GM12878 (cell line): ENCODE data around the gene KCNE4. TPM values are rescaled to one million over a fixed set of nuclear protein-coding genes. Genes with fewer than 3 reads are reported as not detected.

Experiments
- ATAC-seq: fragments of 200-7000 bp; cut with Tn5 transposase; 3 replicates; pipeline ENCODE4 v1.9.1; 2020; ENCODE audit warnings: mild to moderate bottlenecking, moderate library complexity
- BruUV-seq: library from RNA; stranded (reverse); fragments of 400-500 nt; replicated peaks from 2 replicates; lab custom pipeline; 2021; lab: Mats Ljungman, UMichigan
- CTCF ChIA-PET: fragments of 300-600 bp; sonication (Branson Sonifier 250); formaldehyde crosslinking; extraction: SDS; loops from one replicate; lab custom pipeline; 2021; ENCODE audit warnings: inconsistent platforms; lab: Yijun Ruan, JAX
- POLR2A ChIA-PET: fragments of 350-600 bp; formaldehyde crosslinking; extraction: SDS; loops from one replicate; lab custom pipeline; 2021; ENCODE audit warnings: inconsistent platforms; lab: Charles Lee
- RAD21 ChIA-PET: fragments of 300-600 bp; sonication (Branson Sonifier 250); formaldehyde crosslinking; loops from one replicate; lab custom pipeline; 2023; ENCODE audit warnings: antibody characterized with exemption; ENCODE audit not compliant: unreplicated experiment; lab: Charles Lee
- SMC1A ChIA-PET: fragments of 300-600 bp; sonication (Branson Sonifier 250); formaldehyde crosslinking; loops from one replicate; lab custom pipeline; 2023; ENCODE audit not compliant: unreplicated experiment, uncharacterized antibody; lab: Charles Lee
- DNase-seq: peaks from one replicate; pipeline ENCODE4 v3.0.0-alpha.2; 2011; ENCODE audit warnings: low read depth, low spot score
- FAIRE-seq: peaks from 3 replicates; lab custom pipeline; 2011; peaks lifted over from hg19 to GRCh38; lab: Jason Lieb, UNC
- H2AFZ ChIP-seq: 2 replicates; pipeline ENCODE4 v1.6.0; 2011; ENCODE audit warnings: low read depth, low read length, control low read depth; ENCODE audit not compliant: control insufficient read depth
- H3K27ac ChIP-seq: 2 replicates; pipeline ENCODE4 v1.5.1; 2011; ENCODE audit warnings: control low read depth; ENCODE audit not compliant: control insufficient read depth, insufficient read depth
- H3K27me3 ChIP-seq, 2 experiments: replicated peaks in 1 of 2; 2 replicates each; pipeline versions ENCODE4 v1.6.0 to v1.6.1; 2011; ENCODE audit warnings: low read length in 1 of 2; ENCODE audit not compliant: control insufficient read depth in 2 of 2, insufficient read depth in 2 of 2
- H3K36me3 ChIP-seq, 2 experiments: 2 replicates each; pipeline ENCODE4 v1.5.1; 2011; ENCODE audit warnings: low read length in 1 of 2; ENCODE audit not compliant: control insufficient read depth in 2 of 2, insufficient read depth in 2 of 2
- H3K4me1 ChIP-seq: 2 replicates; pipeline ENCODE4 v1.6.1; 2011; ENCODE audit warnings: mild to moderate bottlenecking, low read length, moderate library complexity, mixed read lengths; ENCODE audit not compliant: control insufficient read depth, insufficient read depth
- H3K4me2 ChIP-seq: 2 replicates; pipeline ENCODE4 v1.6.0; 2011; ENCODE audit warnings: control low read depth; ENCODE audit not compliant: control insufficient read depth, insufficient read depth
- H3K4me3 ChIP-seq: fragments of 200-600 bp; sonication (generic); 2 replicates; pipeline ENCODE4 v1.5.1; 2016
- H3K79me2 ChIP-seq: 2 replicates; pipeline ENCODE4 v1.6.0; 2011; ENCODE audit warnings: low read length; ENCODE audit not compliant: control insufficient read depth, insufficient read depth
- H3K9ac ChIP-seq: 2 replicates; pipeline ENCODE4 v1.8.0; 2011; ENCODE audit warnings: low read length, control low read depth, mixed read lengths; ENCODE audit not compliant: control insufficient read depth, insufficient read depth
- H3K9me3 ChIP-seq: replicated peaks from 3 replicates; pipeline ENCODE4 v1.5.1; 2011; ENCODE audit warnings: mild to moderate bottlenecking, low read length; ENCODE audit not compliant: control insufficient read depth, insufficient read depth
- H4K20me1 ChIP-seq: 2 replicates; pipeline ENCODE4 v1.6.0; 2011; ENCODE audit not compliant: control insufficient read depth, insufficient read depth
- CEBPZ ChIP-seq: fragments of 150-350 bp; IDR thresholded peaks from 2 replicates; pipeline ENCODE4 v1.6.1; 2016; ENCODE audit warnings: low read depth, low read length
- CHD2 ChIP-seq: IDR thresholded peaks from 2 replicates; pipeline ENCODE4 v1.6.1; 2011; ENCODE audit warnings: low read depth, low read length, improper control_type of control experiment, borderline replicate concordance
- KAT2A ChIP-seq: conservative IDR thresholded peaks from 2 replicates; pipeline ENCODE4 v1.6.1; 2011; ENCODE audit warnings: low read depth, low read length; ENCODE audit not compliant: control insufficient read depth
- KLF5 ChIP-seq: fragments of 450-650 bp; IDR thresholded peaks from 2 replicates; pipeline ENCODE4 v1.6.1; 2014; ENCODE audit warnings: mild to moderate bottlenecking; ENCODE audit not compliant: partially characterized antibody
- MAX ChIP-seq: IDR thresholded peaks from 2 replicates; pipeline ENCODE4 v1.6.1; 2012; ENCODE audit warnings: low read depth, low read length, improper control_type of control experiment
- MXI1 ChIP-seq: fragments of 150-350 bp; IDR thresholded peaks from 2 replicates; pipeline ENCODE4 v1.6.1; 2011; ENCODE audit warnings: low read depth, mild to moderate bottlenecking, inconsistent platforms, low read length, improper control_type of control experiment
- POLR2AphosphoS5 ChIP-seq: IDR thresholded peaks from 2 replicates; pipeline ENCODE4 v1.6.1; 2011; ENCODE audit warnings: mild to moderate bottlenecking, low read length, inconsistent platforms
- RAD51 ChIP-seq: fragments of 450-650 bp; IDR thresholded peaks from 2 replicates; pipeline ENCODE4 v1.6.1; 2016; ENCODE audit warnings: moderate library complexity, mild to moderate bottlenecking, inconsistent platforms
- RELA ChIP-seq: fragments of 450-650 bp; IDR thresholded peaks from 2 replicates; pipeline ENCODE4 v1.8.0; 2014; ENCODE audit warnings: borderline replicate concordance; ENCODE audit not compliant: partially characterized antibody
- REST ChIP-seq: IDR thresholded peaks from 2 replicates; pipeline ENCODE4 v1.6.1; 2012; ENCODE audit warnings: mild to moderate bottlenecking, low read depth, low read length
- ZNF384 ChIP-seq: IDR thresholded peaks from 2 replicates; pipeline ENCODE4 v1.6.1; 2012; ENCODE audit warnings: low read depth, mild to moderate bottlenecking, low read length, improper control_type of control experiment, borderline replicate concordance
- WGBS: methylation state at CpG from one replicate; pipeline ENCODE4 v1.1.6; 2016; ENCODE audit warnings: low lambda C conversion rate; ENCODE audit not compliant: insufficient replicate concordance, insufficient coverage; ENCODE audit errors: missing lambda C conversion rate; 5-methylcytosine and 5-hydroxymethylcytosine counted together
- in situ Hi-C: fragments of 300-500 bp; cut with MboI; formaldehyde crosslinking; loops from 9 replicates; pipeline ENCODE4 v1.14.3; 2018; ENCODE audit warnings: mixed read lengths
- intact Hi-C: fragments of 100-400 bp; cut with micrococcal nuclease; formaldehyde crosslinking; loops from one replicate; pipeline ENCODE4 v1.14.2; 2022; ENCODE audit not compliant: unreplicated experiment
- polyA plus RNA-seq, 11 experiments: library from polyadenylated mRNA; depleted of rRNA in 4 of 11; unstranded in 6 of 11; stranded (reverse) in 5 of 11; fragments of >200 nt; fragmentation: Nextera tagmentation in 4 of 11; fragmentation: Illumina TruSeq in 1 of 11; extraction: Ambion mirVana in 4 of 11; extraction: Trizol in 1 of 11; gene quantifications; 1 replicate in 1 of 11; 2 replicates in 10 of 11; pipeline versions ENCODE4 v1.2.1 to v1.2.3, GENCODE V29; 2011 to 2016; ENCODE audit warnings: inconsistent platforms in 2 of 11, missing spikeins in 2 of 11, low read depth in 1 of 11
- total RNA-seq, 4 experiments: library from RNA; depleted of rRNA in 3 of 4; stranded (reverse); fragments of >200 nt in 3 of 4; fragmentation: Illumina TruSeq in 1 of 4; extraction: Trizol in 1 of 4; gene quantifications; 2 replicates each; pipeline versions ENCODE4 v1.2.1 to v1.2.3, GENCODE V29; 2013 to 2021
- TF ChIP-seq, protein P1 (sequence below): fragments of 450-650 bp; formaldehyde crosslinking; IDR thresholded peaks from 2 replicates; pipeline ENCODE4 v1.4.0; 2020; ENCODE audit warnings: mild to moderate bottlenecking, moderate library complexity

KCNE4 gene
- total and polyA plus RNA-seq, 10 of the 15 experiments (the other 5 are each of a cell fraction or from before 2014, with no cell fraction given) = 0.30 TPM; not detected in 9

DNA sequence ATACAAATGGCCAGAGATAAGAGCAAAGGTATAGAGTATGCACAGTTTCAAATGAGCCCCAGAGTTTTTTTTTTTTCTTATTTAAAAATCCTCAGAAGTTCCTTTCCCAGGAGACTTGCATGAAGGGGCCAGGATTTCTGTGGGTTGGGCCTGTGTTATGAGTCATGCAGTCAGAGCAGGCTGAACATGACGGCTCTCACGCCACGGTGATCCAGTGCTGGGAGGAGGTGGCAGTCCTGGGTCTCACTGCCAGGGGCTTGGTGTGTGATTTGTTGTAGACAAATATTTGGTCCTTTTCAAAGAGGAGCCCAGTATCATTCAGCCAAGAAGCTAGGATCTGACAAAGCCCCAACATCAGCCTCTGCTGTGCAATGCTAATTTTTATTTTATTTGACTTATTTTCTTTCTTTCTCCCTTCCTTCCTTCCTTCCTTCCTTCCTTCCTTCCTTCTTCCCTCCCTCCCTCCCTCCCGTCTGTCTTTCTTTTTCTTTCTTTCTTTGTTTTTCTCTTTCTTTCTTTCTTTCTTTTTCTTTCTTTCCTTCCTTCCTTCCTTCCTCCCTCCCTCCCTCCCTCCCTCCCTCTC lies 10.4 kb upstream of the KCNE4 start:
- no peaks in the 10 kb centered on the region for H4K20me1 ChIP-seq
- H3K4me2 ChIP-seq = no peak overlapping the region
- no peaks in the 10 kb centered on the region for H3K27me3 ChIP-seq
- ChIA-PET POLR2A (no interaction called here), CTCF (no interaction called here), SMC1A (no interaction called here), RAD21 (no interaction called here)
- no TSS peak for BruUV-seq
- no peaks in the 10 kb centered on the region for H3K9me3 ChIP-seq
- no peaks in the 10 kb centered on the region for H3K36me3 ChIP-seq
- H2AFZ ChIP-seq = no peak overlapping the region
- DNase-seq = no peak
- H3K79me2 ChIP-seq = no peaks in the 10 kb centered on the region
- in situ Hi-C loops = no loop called here
- no peak for FAIRE-seq
- no peak overlapping the region for H3K4me3 ChIP-seq
- TF ChIP-seq, protein P1, sequence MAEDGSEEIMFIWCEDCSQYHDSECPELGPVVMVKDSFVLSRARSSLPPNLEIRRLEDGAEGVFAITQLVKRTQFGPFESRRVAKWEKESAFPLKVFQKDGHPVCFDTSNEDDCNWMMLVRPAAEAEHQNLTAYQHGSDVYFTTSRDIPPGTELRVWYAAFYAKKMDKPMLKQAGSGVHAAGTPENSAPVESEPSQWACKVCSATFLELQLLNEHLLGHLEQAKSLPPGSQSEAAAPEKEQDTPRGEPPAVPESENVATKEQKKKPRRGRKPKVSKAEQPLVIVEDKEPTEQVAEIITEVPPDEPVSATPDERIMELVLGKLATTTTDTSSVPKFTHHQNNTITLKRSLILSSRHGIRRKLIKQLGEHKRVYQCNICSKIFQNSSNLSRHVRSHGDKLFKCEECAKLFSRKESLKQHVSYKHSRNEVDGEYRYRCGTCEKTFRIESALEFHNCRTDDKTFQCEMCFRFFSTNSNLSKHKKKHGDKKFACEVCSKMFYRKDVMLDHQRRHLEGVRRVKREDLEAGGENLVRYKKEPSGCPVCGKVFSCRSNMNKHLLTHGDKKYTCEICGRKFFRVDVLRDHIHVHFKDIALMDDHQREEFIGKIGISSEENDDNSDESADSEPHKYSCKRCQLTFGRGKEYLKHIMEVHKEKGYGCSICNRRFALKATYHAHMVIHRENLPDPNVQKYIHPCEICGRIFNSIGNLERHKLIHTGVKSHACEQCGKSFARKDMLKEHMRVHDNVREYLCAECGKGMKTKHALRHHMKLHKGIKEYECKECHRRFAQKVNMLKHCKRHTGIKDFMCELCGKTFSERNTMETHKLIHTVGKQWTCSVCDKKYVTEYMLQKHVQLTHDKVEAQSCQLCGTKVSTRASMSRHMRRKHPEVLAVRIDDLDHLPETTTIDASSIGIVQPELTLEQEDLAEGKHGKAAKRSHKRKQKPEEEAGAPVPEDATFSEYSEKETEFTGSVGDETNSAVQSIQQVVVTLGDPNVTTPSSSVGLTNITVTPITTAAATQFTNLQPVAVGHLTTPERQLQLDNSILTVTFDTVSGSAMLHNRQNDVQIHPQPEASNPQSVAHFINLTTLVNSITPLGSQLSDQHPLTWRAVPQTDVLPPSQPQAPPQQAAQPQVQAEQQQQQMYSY (CRISPR knock-in tag) = no peak
- TF ChIP-seq RELA = no peak
- TF ChIP-seq RAD51 = no peak
- TF ChIP-seq POLR2AphosphoS5 = no peak
- no peak for TF ChIP-seq MAX
- no peak for TF ChIP-seq ZNF384
- no peak for TF ChIP-seq MXI1
- no peak for TF ChIP-seq KAT2A
- no peak for TF ChIP-seq REST
- TF ChIP-seq CHD2 = no peak
- TF ChIP-seq KLF5 = no peak
- no peak for TF ChIP-seq CEBPZ
- WGBS = 0% methylated on average over 4 of the region's 4 CpGs
- no peak overlapping the region for H3K9ac ChIP-seq
- intact Hi-C loops = no loop called here
- H3K4me1 ChIP-seq = no peaks in the 10 kb centered on the region
- H3K27ac ChIP-seq = no peak overlapping the region
- ATAC-seq = no peak; the same call in 2 of the 3 replicates
